SK-N-SH treated with all-trans-retinoic acid at 6 μM for 48 hours (cell line): ENCODE results near the gene RPS29.

Experiments
- ARNTL ChIP-seq: fragments of 450-650 bp; formaldehyde crosslinking; IDR thresholded peaks from 2 replicates; pipeline ENCODE4 v1.5.0; 2020; ENCODE audit warnings: low read depth, mild to moderate bottlenecking, moderate library complexity, borderline replicate concordance
- BACH2 ChIP-seq: fragments of 250-450 bp; sonication (Bioruptor Pico); IDR thresholded peaks from 2 replicates; pipeline ENCODE4 v1.9.0; 2021; ENCODE audit warnings: mild to moderate bottlenecking, borderline replicate concordance
- CSDC2 ChIP-seq: fragments of 250-450 bp; sonication (Bioruptor Pico); IDR thresholded peaks from 2 replicates; pipeline ENCODE4 v1.5.0; 2020; ENCODE audit warnings: mild to moderate bottlenecking, moderate library complexity
- ESRRG ChIP-seq: fragments of 250-450 bp; sonication (Bioruptor Pico); IDR thresholded peaks from 2 replicates; pipeline ENCODE4 v1.6.1; 2021; ENCODE audit warnings: mild to moderate bottlenecking
- ISL1 ChIP-seq: fragments of 250-450 bp; sonication (Bioruptor Pico); IDR thresholded peaks from 2 replicates; pipeline ENCODE4 v2.1.2; 2022; ENCODE audit warnings: mild to moderate bottlenecking, moderate library complexity
- RARB ChIP-seq: fragments of 250-450 bp; sonication (Bioruptor Pico); IDR thresholded peaks from 2 replicates; pipeline ENCODE4 v1.8.0; 2021; ENCODE audit warnings: mild to moderate bottlenecking, moderate library complexity
- SNAI2 ChIP-seq: fragments of 250-450 bp; sonication (Bioruptor Pico); IDR thresholded peaks from 2 replicates; pipeline ENCODE4 v1.5.0; 2020; ENCODE audit warnings: mild to moderate bottlenecking, moderate library complexity
- TOX ChIP-seq: fragments of 250-450 bp; sonication (Bioruptor Pico); IDR thresholded peaks from 2 replicates; pipeline ENCODE4 v1.8.0; 2021; ENCODE audit warnings: mild to moderate bottlenecking, moderate library complexity, borderline replicate concordance
- ZC3H10 ChIP-seq: fragments of 250-450 bp; sonication (Bioruptor Pico); IDR thresholded peaks from 2 replicates; pipeline ENCODE4 v1.5.1; 2021; ENCODE audit warnings: mild to moderate bottlenecking, moderate library complexity
- ZFP3 ChIP-seq: fragments of 250-450 bp; sonication (Bioruptor Pico); IDR thresholded peaks from 2 replicates; pipeline ENCODE4 v1.5.0; 2020; ENCODE audit warnings: mild to moderate bottlenecking, moderate library complexity
- ZFP30 ChIP-seq: fragments of 450-650 bp; formaldehyde crosslinking; IDR thresholded peaks from 2 replicates; pipeline ENCODE4 v1.5.0; 2022; ENCODE audit warnings: mild to moderate bottlenecking, moderate library complexity
- TF ChIP-seq, protein P1 (sequence below): fragments of 250-450 bp; sonication (Bioruptor Pico); IDR thresholded peaks from 2 replicates; pipeline ENCODE4 v1.8.0; 2020; ENCODE audit warnings: mild to moderate bottlenecking, moderate library complexity, borderline replicate concordance
- TF ChIP-seq, protein P2 (sequence below): fragments of 250-450 bp; sonication (Bioruptor Pico); IDR thresholded peaks from 2 replicates; pipeline ENCODE4 v1.5.1; 2020; ENCODE audit warnings: low read depth, mild to moderate bottlenecking, moderate library complexity
- TF ChIP-seq, protein P3 (sequence below): fragments of 250-450 bp; sonication (Bioruptor Pico); IDR thresholded peaks from 2 replicates; pipeline ENCODE4 v1.5.0; 2020; ENCODE audit warnings: mild to moderate bottlenecking, moderate library complexity

DNA sequence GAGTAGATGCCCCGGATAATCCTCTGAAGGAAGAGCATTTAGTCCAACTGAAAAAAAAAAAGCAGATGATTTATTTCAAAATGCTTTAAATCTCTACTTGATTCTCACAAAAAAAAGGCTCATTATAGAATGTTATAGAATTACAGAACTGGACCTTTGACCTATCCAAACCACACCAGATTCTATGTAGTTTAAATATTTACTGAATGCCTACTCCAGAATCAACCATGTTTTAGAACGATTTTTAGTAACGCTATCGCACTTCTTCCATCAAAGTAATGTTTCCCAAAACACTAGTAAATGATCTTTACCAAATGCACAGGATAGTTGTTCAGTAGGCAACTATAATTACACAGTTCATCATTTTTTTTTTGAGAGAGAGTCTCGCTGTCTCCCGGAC lies 2.6 kb downstream of the RPS29 start:
- TF ChIP-seq ISL1 (CRISPR knock-in tag): no peak
- no peak for TF ChIP-seq CSDC2 (CRISPR knock-in tag)
- no peak for TF ChIP-seq ZFP3 (CRISPR knock-in tag)
- TF ChIP-seq SNAI2 (CRISPR knock-in tag): no peak
- TF ChIP-seq TOX: no peak
- no peak for TF ChIP-seq RARB (CRISPR knock-in tag)
- no peak for TF ChIP-seq ZFP30
- TF ChIP-seq ESRRG (CRISPR knock-in tag): no peak
- TF ChIP-seq, protein P1, sequence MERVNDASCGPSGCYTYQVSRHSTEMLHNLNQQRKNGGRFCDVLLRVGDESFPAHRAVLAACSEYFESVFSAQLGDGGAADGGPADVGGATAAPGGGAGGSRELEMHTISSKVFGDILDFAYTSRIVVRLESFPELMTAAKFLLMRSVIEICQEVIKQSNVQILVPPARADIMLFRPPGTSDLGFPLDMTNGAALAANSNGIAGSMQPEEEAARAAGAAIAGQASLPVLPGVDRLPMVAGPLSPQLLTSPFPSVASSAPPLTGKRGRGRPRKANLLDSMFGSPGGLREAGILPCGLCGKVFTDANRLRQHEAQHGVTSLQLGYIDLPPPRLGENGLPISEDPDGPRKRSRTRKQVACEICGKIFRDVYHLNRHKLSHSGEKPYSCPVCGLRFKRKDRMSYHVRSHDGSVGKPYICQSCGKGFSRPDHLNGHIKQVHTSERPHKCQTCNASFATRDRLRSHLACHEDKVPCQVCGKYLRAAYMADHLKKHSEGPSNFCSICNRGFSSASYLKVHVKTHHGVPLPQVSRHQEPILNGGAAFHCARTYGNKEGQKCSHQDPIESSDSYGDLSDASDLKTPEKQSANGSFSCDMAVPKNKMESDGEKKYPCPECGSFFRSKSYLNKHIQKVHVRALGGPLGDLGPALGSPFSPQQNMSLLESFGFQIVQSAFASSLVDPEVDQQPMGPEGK (CRISPR knock-in tag): no peak
- TF ChIP-seq BACH2 (CRISPR knock-in tag): no peak
- TF ChIP-seq, protein P2, sequence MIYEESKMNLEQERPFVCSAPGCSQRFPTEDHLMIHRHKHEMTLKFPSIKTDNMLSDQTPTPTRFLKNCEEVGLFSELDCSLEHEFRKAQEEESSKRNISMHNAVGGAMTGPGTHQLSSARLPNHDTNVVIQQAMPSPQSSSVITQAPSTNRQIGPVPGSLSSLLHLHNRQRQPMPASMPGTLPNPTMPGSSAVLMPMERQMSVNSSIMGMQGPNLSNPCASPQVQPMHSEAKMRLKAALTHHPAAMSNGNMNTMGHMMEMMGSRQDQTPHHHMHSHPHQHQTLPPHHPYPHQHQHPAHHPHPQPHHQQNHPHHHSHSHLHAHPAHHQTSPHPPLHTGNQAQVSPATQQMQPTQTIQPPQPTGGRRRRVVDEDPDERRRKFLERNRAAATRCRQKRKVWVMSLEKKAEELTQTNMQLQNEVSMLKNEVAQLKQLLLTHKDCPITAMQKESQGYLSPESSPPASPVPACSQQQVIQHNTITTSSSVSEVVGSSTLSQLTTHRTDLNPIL (CRISPR knock-in tag): no peak
- TF ChIP-seq ZC3H10: no peak
- TF ChIP-seq, protein P3, sequence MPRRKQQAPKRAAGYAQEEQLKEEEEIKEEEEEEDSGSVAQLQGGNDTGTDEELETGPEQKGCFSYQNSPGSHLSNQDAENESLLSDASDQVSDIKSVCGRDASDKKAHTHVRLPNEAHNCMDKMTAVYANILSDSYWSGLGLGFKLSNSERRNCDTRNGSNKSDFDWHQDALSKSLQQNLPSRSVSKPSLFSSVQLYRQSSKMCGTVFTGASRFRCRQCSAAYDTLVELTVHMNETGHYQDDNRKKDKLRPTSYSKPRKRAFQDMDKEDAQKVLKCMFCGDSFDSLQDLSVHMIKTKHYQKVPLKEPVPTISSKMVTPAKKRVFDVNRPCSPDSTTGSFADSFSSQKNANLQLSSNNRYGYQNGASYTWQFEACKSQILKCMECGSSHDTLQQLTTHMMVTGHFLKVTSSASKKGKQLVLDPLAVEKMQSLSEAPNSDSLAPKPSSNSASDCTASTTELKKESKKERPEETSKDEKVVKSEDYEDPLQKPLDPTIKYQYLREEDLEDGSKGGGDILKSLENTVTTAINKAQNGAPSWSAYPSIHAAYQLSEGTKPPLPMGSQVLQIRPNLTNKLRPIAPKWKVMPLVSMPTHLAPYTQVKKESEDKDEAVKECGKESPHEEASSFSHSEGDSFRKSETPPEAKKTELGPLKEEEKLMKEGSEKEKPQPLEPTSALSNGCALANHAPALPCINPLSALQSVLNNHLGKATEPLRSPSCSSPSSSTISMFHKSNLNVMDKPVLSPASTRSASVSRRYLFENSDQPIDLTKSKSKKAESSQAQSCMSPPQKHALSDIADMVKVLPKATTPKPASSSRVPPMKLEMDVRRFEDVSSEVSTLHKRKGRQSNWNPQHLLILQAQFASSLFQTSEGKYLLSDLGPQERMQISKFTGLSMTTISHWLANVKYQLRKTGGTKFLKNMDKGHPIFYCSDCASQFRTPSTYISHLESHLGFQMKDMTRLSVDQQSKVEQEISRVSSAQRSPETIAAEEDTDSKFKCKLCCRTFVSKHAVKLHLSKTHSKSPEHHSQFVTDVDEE (CRISPR knock-in tag): no peak
- TF ChIP-seq ARNTL: no peak
